ENCODE data around the gene DMD.

Gene DMD

DNA sequence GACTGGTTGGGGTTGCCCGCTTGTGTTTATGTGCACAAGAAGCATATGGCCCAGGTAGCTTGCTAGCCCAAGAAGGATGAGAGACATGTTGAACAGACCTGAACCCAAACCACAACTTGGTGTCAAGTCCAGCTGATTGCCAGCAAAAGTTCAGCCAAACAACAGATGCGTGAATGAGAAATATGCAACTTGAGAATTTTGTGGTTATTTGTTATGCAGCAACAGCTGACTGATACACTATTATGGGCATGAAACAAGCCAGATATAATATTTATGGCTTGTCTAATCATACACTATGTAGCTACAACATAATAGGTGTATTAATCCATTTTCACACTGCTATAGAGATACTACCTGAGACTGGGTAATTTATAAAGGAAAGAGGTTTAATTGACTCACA is 2073.2 kb downstream of the DMD start:
- H3K27ac ChIP-seq = no peak overlapping the region
- no peak for TF ChIP-seq ZFX (IDR thresholded peaks at IDR 0.05)
- TF ChIP-seq, protein P1, sequence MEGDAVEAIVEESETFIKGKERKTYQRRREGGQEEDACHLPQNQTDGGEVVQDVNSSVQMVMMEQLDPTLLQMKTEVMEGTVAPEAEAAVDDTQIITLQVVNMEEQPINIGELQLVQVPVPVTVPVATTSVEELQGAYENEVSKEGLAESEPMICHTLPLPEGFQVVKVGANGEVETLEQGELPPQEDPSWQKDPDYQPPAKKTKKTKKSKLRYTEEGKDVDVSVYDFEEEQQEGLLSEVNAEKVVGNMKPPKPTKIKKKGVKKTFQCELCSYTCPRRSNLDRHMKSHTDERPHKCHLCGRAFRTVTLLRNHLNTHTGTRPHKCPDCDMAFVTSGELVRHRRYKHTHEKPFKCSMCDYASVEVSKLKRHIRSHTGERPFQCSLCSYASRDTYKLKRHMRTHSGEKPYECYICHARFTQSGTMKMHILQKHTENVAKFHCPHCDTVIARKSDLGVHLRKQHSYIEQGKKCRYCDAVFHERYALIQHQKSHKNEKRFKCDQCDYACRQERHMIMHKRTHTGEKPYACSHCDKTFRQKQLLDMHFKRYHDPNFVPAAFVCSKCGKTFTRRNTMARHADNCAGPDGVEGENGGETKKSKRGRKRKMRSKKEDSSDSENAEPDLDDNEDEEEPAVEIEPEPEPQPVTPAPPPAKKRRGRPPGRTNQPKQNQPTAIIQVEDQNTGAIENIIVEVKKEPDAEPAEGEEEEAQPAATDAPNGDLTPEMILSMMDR (conservative IDR thresholded peaks at IDR 0.05) = no peak

DNA sequence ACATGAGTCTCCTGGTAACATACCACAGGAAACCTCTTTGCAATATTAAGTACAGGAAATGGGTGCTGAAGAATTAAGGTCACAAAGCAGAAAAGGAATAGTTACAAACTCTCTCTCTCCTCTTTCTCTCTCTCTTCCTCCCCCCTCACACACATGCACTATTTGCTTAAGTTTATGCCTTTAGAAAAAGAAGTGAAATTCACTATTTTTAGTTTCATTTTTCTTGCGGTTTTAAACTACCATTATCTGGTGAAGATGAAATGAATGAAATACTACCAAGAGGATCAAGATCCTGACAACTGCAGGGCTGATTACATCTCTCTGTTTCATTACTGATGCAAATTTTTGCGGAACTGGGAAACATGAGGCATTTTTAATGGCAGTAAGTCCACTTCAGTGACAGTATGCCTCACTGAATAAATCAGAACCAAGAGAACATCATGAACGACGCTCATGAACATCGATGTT is 2075.2 kb downstream of the DMD start:
- TF ChIP-seq, protein P1 (conservative IDR thresholded peaks at IDR 0.05) = no peak
- TF ChIP-seq ZFX (IDR thresholded peaks at IDR 0.05) = no peak
- no peak overlapping the region for H3K27ac ChIP-seq

DNA sequence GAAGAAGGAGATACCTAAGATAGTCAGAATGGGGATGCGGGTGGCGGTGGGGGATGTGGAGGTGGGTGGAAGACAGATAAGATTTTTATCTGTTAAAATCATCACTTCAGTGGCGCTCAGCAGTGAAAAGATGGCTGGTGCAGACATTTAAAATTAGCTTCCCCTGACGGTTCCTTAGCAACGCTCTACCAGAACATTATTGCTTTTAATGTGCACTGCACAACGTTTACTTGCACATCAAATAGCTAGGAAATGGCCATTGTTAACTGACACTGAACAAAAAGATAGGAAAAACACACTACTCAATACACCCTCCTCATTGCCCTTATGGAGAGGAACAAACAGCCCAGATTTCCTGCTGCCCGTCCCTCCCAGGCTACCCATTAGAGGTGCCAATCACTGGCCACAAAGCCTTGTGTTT is 2078.5 kb downstream of the DMD start:
- no peak for TF ChIP-seq ZFX (IDR thresholded peaks at IDR 0.05)
- TF ChIP-seq, protein P1 (conservative IDR thresholded peaks at IDR 0.05) = no peak
- no peak overlapping the region for H3K27ac ChIP-seq

DNA sequence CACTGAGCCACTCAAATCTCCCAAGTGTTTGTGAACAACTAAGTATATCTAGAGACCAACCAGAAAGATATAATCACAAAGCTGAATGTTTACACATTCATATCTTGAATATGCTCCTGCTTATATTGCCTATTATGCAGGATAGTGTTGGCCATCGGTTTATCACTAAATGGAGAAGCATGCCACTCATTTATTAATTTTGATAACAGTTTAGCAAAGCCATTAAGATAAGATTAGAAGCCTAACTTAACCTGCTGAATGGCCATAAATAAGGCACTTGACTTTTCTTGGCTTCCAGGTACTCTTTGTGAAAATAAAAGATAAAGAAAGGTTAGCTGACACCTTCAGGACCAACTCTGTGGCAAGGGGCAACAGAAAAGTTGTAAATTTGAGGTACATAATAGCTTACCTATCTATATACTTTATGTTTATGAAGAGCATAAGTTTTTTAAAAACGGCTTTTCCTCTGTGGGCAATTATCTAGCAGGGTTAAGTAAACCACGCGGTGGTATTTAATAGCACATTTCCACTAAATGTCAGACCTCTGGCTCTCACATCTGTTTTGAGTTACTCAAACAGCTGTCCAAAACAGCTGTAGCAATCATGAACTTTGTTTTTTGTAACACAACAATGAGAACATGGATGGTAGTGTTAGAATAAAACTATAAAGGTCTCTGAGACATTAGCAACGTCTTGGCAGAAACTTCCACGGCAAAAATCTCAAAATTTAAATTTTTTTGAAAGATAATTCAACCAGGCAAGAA is 2080.7 kb downstream of the DMD start:
- TF ChIP-seq, protein P1 (conservative IDR thresholded peaks at IDR 0.05) = no peak
- no peak for TF ChIP-seq ZFX (IDR thresholded peaks at IDR 0.05)
- no peak overlapping the region for H3K27ac ChIP-seq

DNA sequence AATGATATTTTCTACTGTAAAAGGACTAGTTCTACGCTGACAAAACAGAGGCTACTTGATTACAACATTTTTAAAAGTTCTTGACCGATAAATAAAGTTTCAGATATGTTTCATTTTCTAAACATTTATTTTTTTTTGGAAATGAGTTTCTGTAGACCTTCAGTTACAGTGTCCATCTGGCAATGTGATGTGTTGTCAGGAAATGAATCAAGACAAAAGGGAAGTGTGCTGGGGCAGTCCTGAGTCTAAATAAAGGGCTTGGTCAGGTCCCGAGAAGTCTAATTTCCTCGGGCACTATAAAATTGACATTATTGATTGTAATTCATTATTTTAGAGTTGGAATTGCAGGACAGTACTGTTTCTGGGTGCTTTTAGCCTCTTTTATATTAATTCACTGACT is 2082.5 kb downstream of the DMD start:
- H3K27ac ChIP-seq = no peak overlapping the region
- TF ChIP-seq ZFX (IDR thresholded peaks at IDR 0.05) = no peak
- TF ChIP-seq, protein P1 (conservative IDR thresholded peaks at IDR 0.05) = no peak

DNA sequence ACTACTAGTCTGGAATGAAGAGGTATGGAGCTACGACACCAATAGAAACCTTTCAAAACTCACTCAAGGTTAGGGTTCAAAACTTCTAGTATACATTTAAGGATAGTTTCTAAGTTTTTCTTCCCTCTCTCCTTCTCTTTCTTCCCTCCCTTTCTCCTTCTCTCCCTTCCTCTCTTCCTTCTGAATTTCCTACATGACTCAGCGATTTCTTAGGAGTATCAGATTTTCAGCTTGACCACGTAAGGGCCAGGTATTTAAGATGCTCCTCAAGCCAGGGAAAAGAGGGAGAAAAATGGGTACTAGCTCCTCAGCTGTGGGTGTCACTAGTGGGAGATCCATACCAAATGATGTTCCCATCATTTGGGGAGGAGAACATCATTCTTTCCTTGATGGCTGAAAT is 2083.6 kb downstream of the DMD start:
- H3K27ac ChIP-seq = no peak overlapping the region
- TF ChIP-seq, protein P1 (conservative IDR thresholded peaks at IDR 0.05) = no peak
- TF ChIP-seq ZFX (IDR thresholded peaks at IDR 0.05) = no peak

DNA sequence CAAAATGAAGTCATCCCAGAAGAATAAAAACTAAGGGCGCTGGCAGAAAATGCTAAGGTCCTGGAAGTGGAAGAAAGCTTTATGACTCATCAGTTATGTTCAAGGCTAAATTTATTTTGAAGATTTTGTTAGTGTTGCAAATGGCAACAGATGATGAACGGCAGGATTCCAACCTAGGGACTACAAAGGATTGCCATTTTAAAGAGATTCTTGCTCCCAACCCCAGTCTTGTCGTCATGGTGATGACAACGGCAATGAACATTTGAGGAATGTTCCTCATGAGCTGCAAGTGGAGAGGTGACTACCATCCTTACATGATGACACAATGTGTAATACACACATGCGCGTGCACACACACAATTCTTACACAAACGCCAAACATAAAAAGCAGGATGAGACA is 2085.1 kb downstream of the DMD start:
- TF ChIP-seq, protein P1 (conservative IDR thresholded peaks at IDR 0.05) = no peak
- H3K27ac ChIP-seq = no peak overlapping the region

Measured in C4-2B (cell line).